ENCODE data around the gene ACTR8. TPM values are rescaled to one million over a fixed set of nuclear protein-coding genes. Genes with fewer than 3 reads are reported as not detected.

ACTR8 gene
- total RNA-seq, 1 donor from 2014 or later = 52.4 TPM

DNA sequence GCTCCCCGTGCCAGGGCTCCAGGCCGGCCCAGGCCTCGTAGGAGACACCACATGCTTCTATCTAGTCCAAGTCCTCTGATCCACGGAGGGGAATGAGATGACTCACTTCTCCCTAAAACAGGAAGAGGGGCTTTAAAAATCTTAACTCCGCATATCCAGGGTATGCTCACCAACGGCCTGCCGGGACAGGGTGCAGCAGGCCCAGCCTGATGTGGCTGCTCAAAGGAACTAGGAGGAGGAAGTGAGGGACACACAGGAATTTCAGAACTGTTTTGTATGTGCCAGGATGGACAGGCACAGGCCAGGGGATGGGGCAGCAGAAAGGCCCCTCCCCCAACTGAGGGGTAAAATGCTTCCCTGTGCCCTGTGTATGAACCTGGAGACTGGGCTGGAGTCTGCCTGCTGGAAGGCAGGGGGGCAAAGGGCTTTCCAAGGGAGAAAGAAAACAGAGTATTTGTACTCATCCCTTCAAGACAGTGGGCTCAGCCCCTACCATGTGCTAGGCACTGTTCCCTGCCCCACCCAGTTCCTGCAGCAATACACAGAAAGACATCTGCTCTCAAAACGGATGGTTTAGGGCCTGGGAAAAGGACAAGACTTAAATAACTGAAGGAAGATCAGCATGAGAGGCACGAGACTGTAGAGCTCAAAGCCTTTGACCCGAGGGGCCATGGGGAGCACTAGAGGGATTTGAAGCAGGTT is 57.8 kb downstream of the ACTR8 start:
- Mint-ChIP-seq H3K4me3 (ENCODE audit: low read depth) (no peak overlapping the region), H3K36me3 (ENCODE audit: low read depth) (peaks cover 17% of the 10 kb centered on the region), H3K27me3 (ENCODE audit: low read depth) (peaks cover 4% of the 10 kb centered on the region), H3K27ac (no peak overlapping the region), H3K9me3 (no peaks in the 10 kb centered on the region), H3K4me1 (ENCODE audit: low read depth) (peaks cover 28% of the 10 kb centered on the region)
- no peak for DNase-seq (ENCODE audit: low spot score)
- intact Hi-C loops (cut with micrococcal nuclease) = no loop called here

DNA sequence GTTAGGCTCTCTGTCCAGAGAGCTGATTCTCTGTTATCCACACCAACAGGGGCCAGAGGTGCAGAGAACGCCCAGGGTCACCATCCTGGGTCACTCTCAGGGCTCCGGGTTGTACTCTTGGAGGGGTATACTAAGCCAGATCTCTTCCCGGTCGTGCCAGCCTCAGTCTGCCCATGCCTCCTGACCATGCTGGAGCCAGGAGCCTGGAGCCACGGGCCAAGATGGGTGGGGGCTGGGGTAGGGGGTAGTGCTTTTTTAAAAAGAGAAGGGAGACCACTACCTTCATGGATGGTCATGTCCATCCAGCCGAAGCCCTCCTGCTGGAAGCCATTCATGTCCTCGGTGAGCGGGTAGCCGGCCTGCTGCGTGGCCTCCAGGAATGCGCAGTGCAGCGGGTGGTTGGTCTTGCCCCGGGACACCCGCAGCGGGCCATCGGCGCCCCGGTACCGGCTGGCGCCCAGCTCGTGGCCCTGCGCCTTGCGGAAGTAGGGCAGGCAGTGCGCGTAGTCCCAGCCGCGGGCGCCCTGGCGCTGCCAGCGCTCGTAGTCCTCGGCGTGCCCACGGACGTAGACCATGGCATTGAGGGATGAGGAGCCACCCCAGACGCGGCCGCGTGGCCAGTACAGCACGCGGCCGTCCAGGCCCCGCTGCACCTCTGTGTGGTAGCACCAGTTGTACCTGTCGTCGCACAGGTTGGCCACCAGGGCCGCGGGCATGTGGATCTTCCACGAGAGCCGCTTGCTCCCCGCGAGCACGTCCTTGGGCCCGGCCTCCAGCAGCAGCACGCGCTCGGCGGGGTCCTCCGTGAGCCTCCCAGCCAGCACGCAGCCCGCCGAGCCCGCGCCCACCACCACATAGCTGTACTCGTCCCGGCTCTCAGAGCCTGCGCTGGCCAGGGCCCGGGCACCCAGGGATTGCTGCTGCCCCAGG is 58.7 kb downstream of the ACTR8 start:
- intact Hi-C loops (cut with micrococcal nuclease) = no loop called here
- no peaks in the 10 kb centered on the region for H3K9me3 Mint-ChIP-seq
- no peak for DNase-seq (ENCODE audit: low spot score)
- no peak overlapping the region for H3K27ac Mint-ChIP-seq
- peaks cover 17% of the 10 kb centered on the region for H3K36me3 Mint-ChIP-seq (ENCODE audit: low read depth)
- H3K27me3 Mint-ChIP-seq (ENCODE audit: low read depth) = peaks cover 3% of the 10 kb centered on the region
- H3K4me1 Mint-ChIP-seq (ENCODE audit: low read depth) = peaks cover 28% of the 10 kb centered on the region
- H3K4me3 Mint-ChIP-seq (ENCODE audit: low read depth) = no peak overlapping the region

DNA sequence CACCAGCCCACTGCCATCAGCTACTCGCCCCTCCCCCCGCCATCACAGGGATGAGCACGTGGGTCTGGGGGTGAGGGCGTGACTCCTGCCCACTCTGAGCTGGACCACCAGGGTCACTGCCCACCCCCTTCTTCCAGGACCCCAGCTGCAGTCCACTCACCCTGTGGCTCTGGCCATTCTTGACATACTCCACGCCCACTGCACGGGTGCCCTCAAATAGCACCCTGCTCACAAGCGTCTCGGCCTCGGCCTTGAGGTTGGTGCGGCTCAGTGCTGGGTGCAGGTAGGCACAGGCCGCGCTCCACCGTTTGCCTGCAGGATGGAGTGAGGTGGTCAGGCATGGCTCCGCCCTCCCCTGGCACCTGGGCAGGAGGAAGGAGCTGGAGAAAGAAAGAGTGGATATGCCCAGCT is 59.6 kb downstream of the ACTR8 start:
- intact Hi-C loops (cut with micrococcal nuclease) = no loop called here
- no peaks in the 10 kb centered on the region for H3K9me3 Mint-ChIP-seq
- DNase-seq (ENCODE audit: low spot score) = no peak

DNA sequence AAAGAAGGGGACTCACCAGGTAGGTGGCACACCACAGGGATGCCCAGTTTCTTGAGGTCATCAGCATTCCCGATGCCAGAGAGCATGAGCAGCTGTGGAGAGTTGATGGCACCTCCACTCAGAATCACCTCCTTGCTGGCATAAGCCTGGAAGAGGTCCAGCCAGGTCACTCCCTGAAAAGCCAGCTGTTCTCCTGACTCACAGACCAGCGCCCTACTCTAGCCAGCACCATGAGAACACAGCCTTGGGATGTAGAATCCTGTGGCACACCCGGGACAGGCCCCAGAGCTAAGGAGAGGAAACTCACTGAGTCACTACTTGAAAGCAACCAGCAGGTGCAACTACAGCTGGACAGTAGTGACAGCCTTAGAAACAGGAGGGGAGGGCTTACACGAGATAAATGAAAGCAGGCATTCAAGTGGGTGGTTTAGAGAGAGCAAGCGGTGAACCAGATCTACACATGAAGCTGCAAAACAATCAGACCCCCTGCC is 60.3 kb downstream of the ACTR8 start:
- Mint-ChIP-seq H3K36me3 (ENCODE audit: low read depth) (peaks cover 18% of the 10 kb centered on the region), H3K27ac (no peak overlapping the region), H3K27me3 (ENCODE audit: low read depth) (peaks cover 5% of the 10 kb centered on the region), H3K4me3 (ENCODE audit: low read depth) (no peak overlapping the region), H3K9me3 (no peaks in the 10 kb centered on the region), H3K4me1 (ENCODE audit: low read depth) (peaks cover 31% of the 10 kb centered on the region)
- intact Hi-C loops (cut with micrococcal nuclease) = no loop called here
- no peak for DNase-seq (ENCODE audit: low spot score)

More for the DNA sequence above, 59.6 kb downstream of the ACTR8 start:
- Mint-ChIP-seq H3K4me3 (ENCODE audit: low read depth) (no peak overlapping the region), H3K27me3 (ENCODE audit: low read depth) (peaks cover 5% of the 10 kb centered on the region), H3K36me3 (ENCODE audit: low read depth) (peaks cover 21% of the 10 kb centered on the region), H3K4me1 (ENCODE audit: low read depth) (peaks cover 31% of the 10 kb centered on the region), H3K27ac (no peak overlapping the region)

DNA sequence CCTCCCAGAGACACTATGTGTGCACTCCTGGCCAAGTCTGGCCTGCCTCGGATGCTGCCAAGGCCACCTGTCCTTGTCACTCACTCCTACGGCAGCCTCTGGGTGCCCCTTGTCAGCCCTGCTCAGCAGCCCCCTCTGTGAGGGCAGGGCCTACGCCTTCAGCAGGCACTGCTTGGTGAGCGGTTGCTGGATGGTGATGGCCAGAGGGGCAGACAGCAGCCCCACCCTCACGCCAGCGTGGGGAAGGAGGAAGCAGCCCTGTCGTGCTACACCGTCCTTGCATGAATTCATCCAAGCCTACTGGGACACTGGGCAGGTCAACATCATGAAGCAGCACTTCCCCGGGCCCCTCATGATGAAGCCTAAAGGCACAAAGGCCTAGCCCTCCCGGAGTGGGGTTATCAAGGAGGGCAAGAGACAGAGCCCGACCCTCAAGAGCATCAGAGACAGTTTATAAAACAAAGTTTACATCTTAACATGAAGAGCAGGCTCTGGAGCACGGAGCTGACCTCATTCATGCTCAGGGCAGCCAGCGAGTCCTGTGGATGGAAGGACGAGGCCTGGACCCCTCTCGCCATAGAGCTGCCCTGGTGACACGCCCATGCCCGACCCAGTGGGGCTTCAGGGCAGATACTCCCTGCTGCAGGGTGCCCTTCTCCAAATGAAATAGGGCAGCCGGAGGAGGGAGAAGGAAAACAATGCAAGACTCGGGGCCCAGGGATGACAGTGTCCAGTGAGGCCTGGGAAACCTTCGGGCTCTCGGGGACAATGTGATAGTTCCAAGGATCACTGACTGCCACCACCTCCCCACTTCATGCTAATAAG is 61.0 kb downstream of the ACTR8 start:
- no peak overlapping the region for H3K4me3 Mint-ChIP-seq (ENCODE audit: low read depth)
- intact Hi-C loops (cut with micrococcal nuclease) = no loop called here
- H3K4me1 Mint-ChIP-seq (ENCODE audit: low read depth) = peaks cover 25% of the 10 kb centered on the region
- H3K27me3 Mint-ChIP-seq (ENCODE audit: low read depth) = peaks cover 2% of the 10 kb centered on the region
- H3K36me3 Mint-ChIP-seq (ENCODE audit: low read depth) = peaks cover 18% of the 10 kb centered on the region
- H3K27ac Mint-ChIP-seq = no peak overlapping the region
- no peaks in the 10 kb centered on the region for H3K9me3 Mint-ChIP-seq
- DNase-seq (ENCODE audit: low spot score) = no peak

DNA sequence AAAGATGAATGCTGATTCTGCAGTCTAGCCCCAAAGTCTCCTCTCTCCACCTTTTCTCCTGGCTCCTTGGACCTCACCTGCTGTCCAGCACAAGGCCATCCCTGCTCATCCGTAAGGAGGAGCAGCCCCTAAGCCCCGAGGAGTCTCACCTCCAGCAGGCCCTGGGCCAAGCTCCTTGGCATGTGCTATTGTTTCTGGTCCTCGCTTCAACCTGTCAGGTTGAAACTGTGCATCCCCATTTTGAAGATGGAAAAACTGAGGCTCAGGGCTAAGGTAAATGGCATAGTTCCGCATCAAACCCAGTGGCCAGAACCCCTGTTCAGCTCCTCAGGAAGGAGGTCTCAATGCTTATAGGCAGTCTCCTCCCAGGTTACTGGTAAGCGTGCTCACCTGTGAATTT is 61.9 kb downstream of the ACTR8 start:
- H3K27me3 Mint-ChIP-seq (ENCODE audit: low read depth) = peaks cover 2% of the 10 kb centered on the region
- H3K4me1 Mint-ChIP-seq (ENCODE audit: low read depth) = peaks cover 16% of the 10 kb centered on the region
- no peak overlapping the region for H3K27ac Mint-ChIP-seq
- H3K9me3 Mint-ChIP-seq = no peaks in the 10 kb centered on the region
- no peak for DNase-seq (ENCODE audit: low spot score)
- peaks cover 16% of the 10 kb centered on the region for H3K36me3 Mint-ChIP-seq (ENCODE audit: low read depth)
- no peak overlapping the region for H3K4me3 Mint-ChIP-seq (ENCODE audit: low read depth)
- intact Hi-C loops (cut with micrococcal nuclease) = no loop called here

DNA sequence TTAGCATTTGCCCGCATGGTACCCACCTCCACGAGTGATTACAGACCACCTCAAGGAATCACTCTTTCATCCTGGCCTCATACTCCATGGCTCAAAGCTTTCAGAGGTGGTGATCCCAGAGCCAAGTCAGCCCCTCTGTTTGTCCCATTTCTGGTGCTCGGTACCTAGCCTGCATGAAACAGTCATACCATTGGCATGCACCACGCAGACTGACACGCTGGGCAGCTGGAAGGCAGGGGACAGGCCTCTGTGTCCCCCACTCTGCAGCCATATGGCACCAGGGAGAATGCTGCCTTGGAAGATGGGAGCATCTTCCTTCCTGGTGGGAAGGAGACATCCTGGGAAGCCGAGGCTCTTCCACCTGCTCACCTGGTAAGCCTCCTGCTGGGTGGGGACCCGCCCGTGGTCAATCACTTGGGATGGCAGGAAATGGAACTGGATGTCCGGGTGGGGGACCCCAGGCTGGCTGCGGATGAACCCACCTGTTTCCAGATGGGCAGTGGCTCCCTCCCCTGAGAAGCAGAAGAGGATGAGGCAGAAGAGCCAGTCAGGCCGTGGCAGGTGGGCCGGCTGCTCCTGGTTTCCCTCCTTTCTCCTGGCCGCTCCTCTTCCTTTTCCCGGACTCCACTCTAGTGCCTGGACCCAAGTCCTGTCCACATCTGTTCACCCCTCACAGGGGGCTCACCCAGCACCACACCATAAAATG is 62.6 kb downstream of the ACTR8 start:
- intact Hi-C loops (cut with micrococcal nuclease) = no loop called here
- Mint-ChIP-seq H3K27me3 (ENCODE audit: low read depth) (peaks cover 2% of the 10 kb centered on the region), H3K36me3 (ENCODE audit: low read depth) (peaks cover 9% of the 10 kb centered on the region), H3K9me3 (no peaks in the 10 kb centered on the region), H3K4me3 (ENCODE audit: low read depth) (no peak overlapping the region), H3K4me1 (ENCODE audit: low read depth) (peaks cover 9% of the 10 kb centered on the region), H3K27ac (no peak overlapping the region)
- DNase-seq (ENCODE audit: low spot score) = no peak

DNA sequence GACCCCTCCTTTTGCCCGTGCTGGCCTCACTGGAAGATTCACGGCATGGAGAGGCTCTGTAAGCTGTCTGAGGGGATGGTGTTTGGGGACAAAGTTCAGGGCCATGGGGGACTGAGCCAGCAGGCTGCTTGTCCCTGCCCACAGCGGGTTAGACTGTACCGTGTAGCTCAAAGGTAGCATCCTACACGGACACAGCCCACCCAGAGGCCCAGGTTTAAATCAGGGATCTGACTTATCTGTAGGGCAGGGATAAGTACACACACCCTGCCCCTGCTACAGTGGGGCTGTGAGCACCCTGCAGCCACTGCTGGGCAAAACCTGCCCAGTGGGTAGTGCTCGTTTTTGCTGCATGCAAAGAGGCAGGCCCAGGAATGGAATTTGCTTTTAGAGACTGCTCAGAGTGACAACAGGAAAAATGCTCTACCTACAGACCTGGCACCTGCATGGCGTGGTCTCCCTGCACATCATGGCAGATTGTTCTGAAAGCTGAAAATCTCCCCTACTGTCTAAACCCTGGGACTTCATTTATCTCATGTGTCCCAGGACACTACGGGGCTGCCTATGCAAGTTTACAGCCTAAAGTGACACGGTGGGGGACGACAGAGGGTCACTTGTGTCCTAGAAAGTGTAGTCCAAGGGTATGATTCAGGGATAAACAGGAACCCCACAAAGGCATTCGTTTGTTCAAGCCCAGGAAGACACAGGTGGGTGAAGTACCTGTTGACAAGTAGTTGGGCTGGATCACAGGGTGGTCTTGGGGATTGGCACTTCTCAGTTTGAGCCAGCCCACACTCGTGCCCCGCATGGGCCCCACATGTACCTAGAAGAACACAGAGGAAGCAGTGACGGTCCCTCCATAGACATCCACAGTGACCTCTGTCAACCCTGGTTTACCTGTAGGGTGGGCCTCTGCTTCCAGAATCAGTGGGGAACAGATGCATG is 63.5 kb downstream of the ACTR8 start:
- H3K4me1 Mint-ChIP-seq (ENCODE audit: low read depth) = peaks cover 5% of the 10 kb centered on the region
- H3K9me3 Mint-ChIP-seq = no peaks in the 10 kb centered on the region
- peaks cover 2% of the 10 kb centered on the region for H3K27me3 Mint-ChIP-seq (ENCODE audit: low read depth)
- no peak overlapping the region for H3K4me3 Mint-ChIP-seq (ENCODE audit: low read depth)
- DNase-seq (ENCODE audit: low spot score) = no peak
- no peak overlapping the region for H3K27ac Mint-ChIP-seq
- peaks cover 4% of the 10 kb centered on the region for H3K36me3 Mint-ChIP-seq (ENCODE audit: low read depth)
- intact Hi-C loops (cut with micrococcal nuclease) = no loop called here

DNA sequence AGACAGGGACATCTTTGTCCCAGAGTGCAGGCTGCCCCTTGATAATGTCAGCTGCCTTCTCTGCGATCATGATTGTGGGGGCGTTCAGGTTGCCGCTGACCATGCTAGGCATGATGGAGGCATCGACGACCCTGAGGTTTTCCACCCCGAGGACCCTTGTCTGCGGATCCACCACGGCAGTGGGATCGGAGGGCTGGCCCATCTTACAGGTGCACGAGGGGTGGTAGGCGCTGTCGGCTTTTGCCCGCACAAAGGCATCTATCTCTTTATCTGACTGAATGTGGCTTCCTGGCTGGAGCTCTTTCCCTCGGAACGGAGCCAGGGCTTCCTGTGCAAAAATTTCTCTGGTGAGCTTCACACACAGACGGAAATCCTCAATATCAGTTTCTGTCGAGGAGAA is 64.1 kb downstream of the ACTR8 start:
- peaks cover 5% of the 10 kb centered on the region for H3K4me1 Mint-ChIP-seq (ENCODE audit: low read depth)
- H3K4me3 Mint-ChIP-seq (ENCODE audit: low read depth) = no peak overlapping the region
- H3K36me3 Mint-ChIP-seq (ENCODE audit: low read depth) = peaks cover 4% of the 10 kb centered on the region
- H3K9me3 Mint-ChIP-seq = no peaks in the 10 kb centered on the region
- no peak overlapping the region for H3K27ac Mint-ChIP-seq
- no peak for DNase-seq (ENCODE audit: low spot score)
- H3K27me3 Mint-ChIP-seq (ENCODE audit: low read depth) = peaks cover 2% of the 10 kb centered on the region
- intact Hi-C loops (cut with micrococcal nuclease) = no loop called here

DNA sequence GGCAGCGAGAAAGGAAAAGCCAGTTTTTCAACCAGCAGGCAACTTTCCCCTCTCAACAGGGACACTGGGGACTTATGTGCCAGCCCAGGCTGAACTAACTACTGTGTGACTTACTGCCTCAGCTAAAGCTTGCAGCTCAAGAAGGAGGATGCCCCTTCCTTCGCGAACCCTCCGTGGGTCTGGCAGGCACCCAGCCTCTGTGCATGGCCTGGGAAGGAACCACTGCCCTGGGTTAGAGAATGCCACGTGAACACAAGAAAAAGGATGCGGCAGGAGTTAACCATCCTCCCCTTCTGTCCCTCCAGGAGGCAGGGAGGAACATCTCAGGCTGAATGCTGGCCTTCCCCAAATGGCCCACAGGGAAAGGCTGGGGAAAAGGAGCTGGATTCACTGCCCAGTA is 64.7 kb downstream of the ACTR8 start:
- DNase-seq (ENCODE audit: low spot score) = no peak
- Mint-ChIP-seq H3K36me3 (ENCODE audit: low read depth) (peaks cover 4% of the 10 kb centered on the region), H3K27me3 (ENCODE audit: low read depth) (peaks cover 2% of the 10 kb centered on the region), H3K9me3 (no peaks in the 10 kb centered on the region), H3K4me3 (ENCODE audit: low read depth) (no peak overlapping the region), H3K27ac (no peak overlapping the region), H3K4me1 (ENCODE audit: low read depth) (peaks cover 5% of the 10 kb centered on the region)
- intact Hi-C loops (cut with micrococcal nuclease) = no loop called here

Data from activated T-helper 2 cell treated with anti-CD3 and anti-CD28 coated beads, Interferon-gamma antibody, Interleukin-2, Interleukin-4, amounts not matched to agents 10 μg/mL and 5 μg/mL and 100 μg/mL, durations not matched to agents 14 hours and 24 hours and 36 hours (primary cell).